Stimulated activated CD8-positive, alpha-beta memory T cell treated with anti-CD3 and anti-CD28 coated beads, Interleukin-4, amount 100 ng/mL, for 4 hours (primary cell): Measurements from ENCODE around the gene TMEM135.
"Not testable (repeated sequence)": the region's sequence is repeated elsewhere in the genome, so short reads cannot be mapped to it uniquely, and the experiment has no call there.

Experiments
- DNase-seq, 2 donors: peaks; one replicate each; pipeline ENCODE4 v3.0.0-alpha.2; 2020; ENCODE audit warnings: low read depth in 2 of 2, low spot score in 1 of 2

Gene TMEM135

DNA sequence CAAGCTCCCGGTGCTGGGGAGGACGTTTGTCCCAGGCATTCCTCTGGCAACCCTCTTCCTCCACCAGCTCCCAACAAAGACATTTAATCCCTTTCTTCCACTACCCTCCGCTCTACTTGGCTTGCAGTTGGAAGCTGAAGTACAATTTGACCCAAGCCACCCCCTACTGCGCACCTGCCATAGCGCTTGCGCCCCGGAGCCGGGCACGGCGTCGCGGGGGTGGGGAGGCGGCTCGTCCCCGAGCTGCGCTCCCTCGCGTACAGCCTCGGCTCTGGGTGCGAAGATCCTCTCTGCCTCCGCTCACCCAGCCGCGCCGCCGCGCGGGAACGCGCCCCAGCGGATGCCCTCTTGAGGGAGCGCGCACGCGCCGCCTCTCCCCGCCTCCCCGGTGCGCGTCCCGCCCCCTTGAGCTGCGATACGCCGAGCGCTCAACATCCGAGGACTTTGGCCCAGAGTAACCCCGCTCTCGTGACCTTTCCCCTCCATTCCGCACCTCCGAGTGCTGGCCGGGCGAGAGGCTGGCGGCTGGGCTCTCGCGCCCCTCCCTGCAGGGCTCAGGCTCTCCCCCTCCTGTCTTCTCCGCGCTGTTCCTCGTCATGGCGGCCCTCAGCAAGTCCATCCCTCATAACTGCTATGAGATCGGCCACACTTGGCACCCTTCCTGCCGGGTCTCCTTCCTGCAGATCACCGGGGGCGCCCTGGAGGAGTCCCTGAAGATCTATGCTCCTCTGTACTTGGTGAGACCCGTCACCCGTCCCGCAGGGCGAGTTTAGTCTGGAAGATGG is at the start of gene TMEM135:
TMEM135 (plus strand) TSS at position 485 of the 785 bp plus-strand sequence; CDS start at position 597, 112 bp downstream.
- DNase-seq = peak; percentile 71 to 83

DNA sequence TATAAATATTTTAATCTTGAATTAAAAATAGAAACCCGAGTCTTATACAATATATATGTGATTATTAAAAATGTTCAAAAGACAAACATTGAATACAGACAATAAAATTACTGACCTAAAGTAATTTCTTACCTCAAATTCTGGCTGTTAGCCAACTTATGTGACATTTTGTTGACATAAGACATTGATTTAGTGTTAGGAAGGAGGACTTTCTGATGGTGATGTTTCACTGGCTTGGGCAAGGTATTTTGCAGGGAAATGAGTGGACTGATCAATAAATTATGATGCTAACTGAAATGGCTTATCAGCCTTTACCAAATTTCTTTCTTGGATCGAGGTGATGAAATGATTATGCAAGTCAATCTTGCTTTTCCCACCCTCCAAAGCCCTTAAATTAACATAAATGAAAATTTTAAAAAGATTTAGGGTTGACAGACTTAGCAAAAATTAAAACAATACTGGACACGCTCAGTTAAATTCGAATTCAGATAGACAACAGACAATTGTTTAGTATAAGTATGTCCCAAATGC is 49.3 kb upstream of the TMEM135 start:
- DNase-seq = no peak

DNA sequence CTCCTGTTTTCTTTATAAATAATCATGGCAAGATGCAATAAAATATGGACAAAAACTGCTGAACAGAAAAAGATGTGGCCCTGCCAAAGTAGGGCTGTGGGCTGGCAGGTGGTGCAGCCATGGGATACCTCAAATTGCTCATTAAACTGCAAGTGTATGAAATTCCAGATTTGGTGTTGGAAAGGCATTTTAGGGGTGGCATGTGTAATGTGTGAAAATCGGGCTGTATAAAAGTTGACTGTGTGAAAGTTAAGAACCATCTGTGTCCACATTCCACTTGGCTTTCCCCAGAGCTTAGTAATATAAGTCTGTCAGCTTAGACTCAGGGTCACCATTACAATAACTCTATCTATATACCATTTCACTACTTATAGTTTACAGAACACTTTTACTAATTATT is 47.7 kb upstream of the TMEM135 start:
- no peak for DNase-seq

DNA sequence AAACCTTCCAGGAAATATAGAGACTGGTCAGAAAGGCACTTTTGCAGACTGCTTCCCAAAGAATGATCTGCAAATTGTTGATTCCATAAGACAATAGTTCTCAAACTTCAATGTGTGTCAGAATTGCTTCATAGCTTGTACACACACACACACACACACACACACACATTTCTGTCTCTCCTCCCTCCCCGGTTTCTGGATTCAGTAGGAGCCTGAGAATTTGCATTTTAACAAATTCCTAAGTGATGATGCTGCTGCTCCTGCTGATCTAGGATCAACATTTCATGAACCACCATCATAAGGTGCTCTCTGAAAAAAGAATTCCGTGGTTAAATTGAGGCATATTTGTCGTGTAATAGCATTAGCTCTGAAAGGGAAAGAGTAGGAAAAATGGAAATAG is 47.2 kb upstream of the TMEM135 start:
- DNase-seq = no peak

DNA sequence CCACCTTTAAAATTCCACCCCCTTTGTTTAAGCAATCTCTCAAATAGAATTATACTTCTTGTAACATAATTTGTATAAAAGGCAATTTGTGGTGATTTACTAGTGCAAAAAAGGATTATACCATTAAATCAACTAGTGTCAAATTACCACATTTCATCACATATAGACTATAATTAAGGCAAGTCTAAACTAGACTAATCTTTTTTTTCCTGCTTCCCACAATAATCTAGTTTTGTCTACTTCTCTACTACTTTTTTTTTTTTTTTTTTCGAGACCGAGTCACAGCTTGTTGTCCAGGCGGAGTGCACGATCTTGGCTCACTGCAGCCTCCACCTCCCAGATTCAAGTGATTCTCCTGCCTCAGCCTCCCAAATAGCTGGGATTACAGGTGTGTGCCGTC is 46.4 kb upstream of the TMEM135 start:
- no peak for DNase-seq

DNA sequence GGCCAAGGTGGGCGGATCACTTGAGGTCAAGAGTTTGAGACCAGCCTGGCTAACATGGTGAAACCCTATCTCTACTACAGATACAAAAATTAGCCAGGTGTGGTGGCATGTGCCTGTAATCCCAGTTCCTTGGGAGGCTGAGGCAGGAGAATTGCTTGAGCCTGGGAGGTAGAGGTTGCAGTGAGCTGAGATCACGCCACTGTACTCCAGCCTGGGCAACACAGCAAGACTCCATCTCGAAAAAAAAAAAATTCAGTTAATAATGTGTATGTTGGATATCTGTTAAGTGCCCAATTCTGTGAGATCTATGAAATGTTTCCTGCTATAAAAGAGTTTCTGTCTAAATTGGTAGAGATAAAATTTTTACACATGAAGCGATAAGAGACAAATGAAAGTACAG is 45.4 kb upstream of the TMEM135 start:
- not testable (repeated sequence) for DNase-seq

DNA sequence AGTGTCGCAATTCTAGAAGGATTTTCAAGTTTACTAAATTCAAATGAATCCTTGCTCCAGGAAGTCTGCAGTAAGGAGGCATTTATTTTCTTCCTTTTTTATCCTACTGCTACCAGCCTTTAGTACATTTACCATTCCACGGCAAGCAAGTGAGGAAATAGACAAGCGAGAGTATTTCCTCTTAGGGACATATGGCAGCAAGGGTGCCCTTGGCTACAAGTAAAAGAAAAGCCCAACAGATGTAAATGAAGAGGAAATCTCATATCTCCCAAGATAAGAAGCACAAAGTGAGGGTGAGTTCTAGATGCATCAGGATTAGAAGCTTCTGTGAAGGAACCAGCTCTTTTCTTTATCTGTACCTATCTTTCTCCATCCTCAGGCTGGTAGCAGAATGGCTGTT is 44.7 kb upstream of the TMEM135 start:
- DNase-seq = no peak

DNA sequence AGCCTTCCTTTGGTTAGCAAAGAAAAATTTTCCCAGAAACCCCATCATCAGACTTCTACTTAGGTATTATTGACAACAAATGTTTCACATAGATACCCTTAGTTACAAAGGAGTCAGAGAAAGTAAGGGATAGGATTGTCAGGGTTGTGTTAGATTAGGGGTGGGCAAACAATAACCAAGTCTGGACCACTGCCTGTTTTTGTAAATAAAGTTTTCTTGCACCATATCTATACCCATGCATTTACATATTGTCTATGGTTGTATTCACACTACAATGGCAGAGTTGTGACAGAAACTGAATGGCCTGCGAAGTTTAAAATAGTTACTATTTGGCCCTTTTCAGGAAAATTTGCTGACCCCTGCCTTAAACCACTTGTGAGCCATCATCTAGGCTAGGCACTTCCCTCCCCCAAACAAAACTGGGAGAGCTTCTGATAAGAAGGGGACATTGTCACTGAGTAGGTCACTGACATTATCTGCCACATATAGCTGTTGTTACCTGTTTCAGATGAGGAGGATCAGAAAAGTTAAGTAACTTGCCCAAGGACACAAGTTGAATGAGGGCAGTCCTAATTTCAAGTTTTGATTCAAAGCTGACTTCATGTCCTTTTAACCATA is 40.7 kb upstream of the TMEM135 start:
- no peak for DNase-seq

DNA sequence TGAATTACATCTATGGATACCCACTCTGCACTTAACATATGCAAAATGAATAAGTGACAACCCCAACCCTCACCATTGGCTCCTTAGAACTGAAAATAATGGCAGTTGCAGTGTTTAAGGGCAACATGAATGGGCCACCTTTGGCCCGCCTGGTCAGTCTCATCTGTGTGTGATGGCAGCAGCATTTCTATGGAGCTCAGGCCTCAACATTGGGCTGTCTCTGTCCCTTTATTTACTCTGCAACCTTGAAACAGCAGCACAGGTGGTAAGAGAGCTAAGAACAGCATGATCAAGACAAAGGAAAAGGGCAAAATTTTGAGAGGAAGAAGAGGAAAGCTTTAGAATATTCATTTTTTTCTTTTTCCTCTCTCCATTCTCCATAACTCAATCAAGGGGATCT is 38.3 kb upstream of the TMEM135 start:
- DNase-seq = no peak

DNA sequence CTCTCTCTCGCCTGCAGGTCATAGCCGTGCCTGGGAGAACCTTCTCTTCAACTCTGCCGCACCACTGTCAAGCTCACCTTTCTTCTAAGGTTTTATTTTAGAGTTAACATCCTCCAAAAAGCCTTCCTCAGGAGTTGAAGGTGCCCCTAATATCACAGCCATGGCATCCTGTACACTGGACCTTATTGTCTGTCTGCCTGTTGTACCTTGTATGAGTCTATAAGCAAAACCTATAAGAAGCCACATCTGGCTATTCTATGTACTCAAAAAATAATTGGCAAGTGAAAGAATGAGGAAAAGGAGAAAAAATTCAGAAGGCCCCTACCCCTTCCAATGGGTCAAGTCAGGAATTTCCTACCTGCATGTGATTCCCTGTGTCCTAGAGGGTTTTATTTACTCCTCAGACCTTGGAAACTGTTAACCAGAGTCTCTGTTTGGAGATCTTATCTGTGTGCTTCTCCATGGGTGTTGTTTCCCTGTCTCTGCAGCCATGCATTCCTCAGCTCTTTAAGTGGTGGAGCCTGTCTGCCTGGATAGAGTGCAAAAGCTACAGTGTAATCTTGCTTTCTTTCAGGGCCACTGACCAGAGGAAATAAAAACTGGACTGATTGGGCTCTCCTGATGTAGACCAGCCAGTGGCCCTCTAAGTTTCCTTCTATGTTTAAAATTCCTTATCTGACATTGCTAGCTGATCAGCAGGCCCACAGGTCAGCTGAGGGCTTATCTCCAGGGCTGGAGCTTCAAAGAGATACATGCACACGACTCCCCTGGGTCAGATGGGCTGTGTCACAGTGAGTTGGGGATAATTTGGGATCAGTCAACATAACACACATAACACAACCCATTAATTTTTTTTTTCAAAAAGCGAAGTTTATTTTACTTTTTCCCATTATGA is 37.6 kb upstream of the TMEM135 start:
- no peak for DNase-seq

DNA sequence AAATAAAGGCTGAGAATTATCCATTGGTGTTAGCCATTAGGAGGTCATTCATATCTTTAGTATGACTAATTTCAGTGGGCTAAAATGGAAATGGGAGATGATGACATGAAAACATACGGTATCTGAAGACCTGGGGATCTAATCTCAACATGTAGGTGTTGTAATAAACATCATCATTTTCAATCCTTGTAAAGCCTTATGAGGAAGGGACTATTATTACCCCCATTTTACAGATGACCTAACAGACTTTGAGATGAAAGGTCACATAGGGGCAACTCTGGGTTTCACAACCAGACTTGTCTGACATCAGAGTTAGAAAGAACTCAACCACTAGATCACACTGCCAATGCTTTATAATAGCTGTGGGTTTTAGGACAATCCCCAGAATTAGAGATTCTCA is 34.8 kb upstream of the TMEM135 start:
- no peak for DNase-seq

DNA sequence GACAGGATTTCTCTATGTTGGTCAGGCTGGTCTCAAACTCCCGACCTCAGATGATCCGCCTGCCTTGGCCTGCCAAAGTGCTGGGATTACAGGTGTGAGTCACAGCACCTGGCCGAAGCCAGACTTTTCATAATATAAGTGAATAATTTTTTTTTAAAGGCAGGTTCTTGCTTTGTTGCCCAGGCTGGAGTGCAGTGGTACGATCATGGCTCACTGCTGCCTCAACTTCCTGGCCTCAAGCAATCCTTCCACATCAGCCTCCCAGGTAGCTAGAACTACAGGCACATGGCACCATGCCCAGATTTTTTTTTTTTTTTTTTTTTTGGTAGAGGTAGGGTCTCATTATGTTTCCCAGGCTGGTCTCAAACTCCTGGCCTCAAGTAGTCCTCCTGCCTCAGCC is 33.5 kb upstream of the TMEM135 start:
- DNase-seq = not testable (repeated sequence)

DNA sequence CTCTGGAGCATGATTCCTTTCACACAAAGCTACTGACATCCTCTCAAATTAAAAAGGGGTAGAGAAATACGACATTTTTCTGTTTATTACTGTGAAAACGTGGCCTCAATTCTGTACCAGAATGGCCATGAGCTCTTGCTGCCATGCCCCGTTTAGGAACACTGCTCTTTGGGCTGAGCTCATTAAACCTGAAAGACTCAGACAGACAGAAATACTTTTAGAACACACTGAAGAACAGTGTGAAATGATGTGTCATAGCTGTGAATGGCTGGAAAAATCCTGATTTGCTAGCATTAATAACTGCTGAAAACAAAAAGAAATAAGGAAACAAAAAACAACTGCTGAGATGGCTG is 32.2 kb upstream of the TMEM135 start:
- DNase-seq = no peak

DNA sequence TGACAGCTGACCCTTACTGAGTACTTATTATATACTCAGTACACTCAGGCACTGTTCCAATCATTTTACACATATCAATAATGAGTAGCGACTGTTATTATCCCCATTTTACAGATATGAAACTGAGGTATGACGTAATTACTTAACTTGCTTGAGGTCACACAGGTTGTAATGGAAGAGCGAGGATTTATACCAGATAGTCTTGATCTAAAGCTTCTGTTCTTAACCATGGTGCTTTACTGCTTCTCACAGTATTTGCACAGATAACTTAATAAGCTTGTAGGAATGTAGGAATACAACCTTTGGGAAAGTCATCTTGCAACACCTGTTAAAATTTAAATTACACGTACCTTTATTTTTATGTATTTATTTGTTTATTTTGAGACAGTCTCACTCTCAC is 31.7 kb upstream of the TMEM135 start:
- DNase-seq = no peak

DNA sequence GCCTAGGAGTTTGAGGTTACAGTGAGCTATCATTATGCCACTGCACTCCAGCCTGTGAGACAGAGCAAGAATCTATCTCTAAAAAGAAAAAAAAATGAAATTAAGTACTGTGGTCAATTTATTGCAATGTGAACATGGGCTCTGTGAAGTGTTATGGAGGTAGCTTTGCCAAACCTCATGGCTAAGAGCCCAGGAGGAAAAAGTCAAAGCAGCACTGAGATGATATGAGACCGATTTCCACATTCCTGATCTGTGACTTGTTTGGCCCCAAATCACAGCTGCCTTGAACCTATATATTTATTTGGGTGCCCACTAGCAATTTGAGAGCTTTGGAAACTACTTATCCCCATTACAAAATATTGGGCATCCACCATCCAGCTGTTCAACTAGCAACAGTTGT is 29.8 kb upstream of the TMEM135 start:
- DNase-seq = no peak

DNA sequence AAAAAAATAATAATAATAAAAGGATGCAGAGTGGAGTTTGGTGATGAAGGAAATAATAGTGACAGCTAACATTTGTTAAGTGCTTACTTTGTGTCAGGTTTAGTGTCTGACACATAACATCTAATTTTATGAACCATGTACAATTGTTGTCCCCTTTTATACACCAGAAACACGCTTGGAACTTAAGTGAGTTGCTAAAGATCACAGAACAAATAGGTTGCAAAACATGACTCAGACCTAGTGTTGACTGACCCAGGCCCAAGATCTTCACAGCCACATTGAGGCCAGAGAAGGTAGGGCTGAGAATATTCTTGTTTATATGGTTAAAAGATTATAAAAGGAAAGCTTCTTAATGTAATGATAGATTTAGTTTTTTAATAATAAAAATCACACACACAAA is 25.6 kb upstream of the TMEM135 start:
- no peak for DNase-seq

DNA sequence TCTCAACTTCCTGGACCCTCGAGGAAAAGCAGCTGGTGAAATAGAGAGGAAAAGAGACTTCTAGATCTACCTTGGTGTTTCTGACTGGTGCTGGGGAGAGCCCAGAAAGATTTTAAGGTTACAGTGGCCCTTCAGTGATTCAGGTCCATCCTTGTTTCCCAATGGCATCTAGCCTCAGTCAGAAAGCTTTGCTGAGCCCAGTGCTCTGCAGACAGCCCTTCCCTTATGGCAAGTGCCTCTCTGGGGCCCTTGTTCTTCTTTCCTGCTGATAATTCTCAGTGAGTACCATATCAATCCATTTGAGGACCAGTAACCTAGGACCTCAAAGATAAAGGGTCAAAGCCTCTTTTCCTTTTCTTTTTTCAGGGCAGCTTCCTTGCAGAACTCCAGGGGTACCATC is 25.1 kb upstream of the TMEM135 start:
- DNase-seq = no peak

DNA sequence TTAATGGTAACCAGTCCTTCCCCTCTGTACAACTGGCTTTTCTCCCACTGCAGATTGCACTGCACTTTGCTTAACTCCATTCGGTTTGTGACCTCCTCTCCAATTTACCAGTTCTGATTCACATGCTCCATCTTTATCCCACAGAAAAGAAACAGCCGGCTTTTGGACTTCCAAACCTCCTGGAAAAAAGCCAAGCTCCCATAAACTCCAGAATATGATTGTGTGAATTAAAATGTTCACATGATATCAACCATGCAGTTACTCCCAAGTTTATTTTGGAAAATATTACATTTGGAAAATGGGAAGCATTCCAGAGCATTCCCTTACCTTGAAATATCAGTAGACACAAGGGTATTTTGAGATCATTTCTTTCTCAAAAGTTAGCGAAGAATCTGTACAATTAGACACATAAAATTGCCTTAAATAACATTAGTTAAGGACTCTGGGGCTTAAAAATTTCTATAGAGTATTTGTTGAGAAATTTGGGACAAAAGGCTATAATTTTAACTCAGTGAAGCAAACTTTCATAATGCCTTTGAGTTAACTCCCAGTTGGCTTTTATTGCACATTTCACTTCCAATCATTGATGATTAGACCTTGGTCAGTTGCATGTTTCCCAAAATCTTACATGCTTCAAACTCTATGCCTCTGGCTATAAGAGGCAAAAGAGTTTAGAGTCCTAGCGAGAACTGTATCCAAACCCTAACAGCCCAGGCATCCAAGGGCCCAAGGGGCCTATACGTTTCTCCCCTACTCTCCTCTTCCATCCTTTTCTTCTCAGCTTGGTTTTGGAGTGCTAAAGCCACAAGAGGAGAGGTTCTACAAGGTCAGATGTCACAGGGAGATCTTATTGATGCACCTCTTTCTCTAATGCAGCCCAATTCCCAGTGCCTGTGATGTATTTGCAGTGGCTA is 23.6 kb upstream of the TMEM135 start:
- DNase-seq = no peak

DNA sequence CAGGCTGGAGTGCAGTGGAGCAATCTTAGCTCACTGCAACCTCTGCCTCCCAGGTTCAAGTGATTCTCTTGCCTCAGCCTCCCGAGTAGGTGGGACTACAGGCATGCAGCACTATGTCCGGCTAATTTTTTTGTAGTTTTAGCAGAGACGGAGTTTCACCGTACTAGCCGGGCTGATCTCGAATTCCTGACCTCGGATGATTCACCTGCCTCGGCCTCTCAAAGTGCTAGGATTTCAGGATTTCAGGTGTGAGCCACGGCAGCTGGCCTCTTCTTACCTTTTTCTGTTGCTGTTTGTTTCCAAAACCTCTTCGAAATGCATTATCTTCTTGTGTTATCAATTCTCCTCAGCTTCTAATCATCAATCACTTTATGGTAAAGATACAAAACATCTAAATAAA is 22.1 kb upstream of the TMEM135 start:
- no peak for DNase-seq

DNA sequence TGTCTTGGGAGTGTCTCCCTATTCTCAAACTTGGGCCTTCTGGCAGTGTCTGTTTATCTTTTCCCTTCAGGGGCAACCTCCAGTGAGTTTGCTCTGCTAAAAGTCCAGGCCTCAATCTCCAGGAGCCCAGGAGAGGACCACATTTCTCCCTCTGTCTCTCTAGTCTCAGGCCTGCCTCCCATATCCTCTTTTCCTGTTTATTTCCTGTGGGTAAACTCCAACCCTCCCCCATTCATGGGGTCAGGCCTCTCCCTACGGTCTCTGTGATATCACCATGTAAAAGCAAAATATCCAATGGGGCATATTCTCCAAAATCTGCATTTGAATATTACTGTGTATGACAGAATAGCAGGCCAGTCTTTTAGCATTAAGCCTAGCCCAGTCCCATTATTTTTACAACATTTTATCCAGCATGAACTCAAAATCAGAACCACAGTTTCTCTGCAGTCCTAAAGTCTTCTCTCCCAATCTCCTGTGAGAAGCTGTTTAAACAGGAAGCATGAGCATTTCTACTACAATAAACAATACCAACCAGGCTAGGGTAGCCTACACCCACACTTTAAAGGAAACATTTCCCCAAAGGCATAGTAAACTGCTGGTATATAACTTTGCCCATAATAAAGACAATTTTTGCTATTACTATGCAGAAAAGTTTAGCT is 18.0 kb upstream of the TMEM135 start:
- DNase-seq = no peak
